NOMO-1 (cell line): ENCODE measurements around the gene VPS52.

Experiments
- DNase-seq, 2 experiments: peaks; one replicate each; lab custom pipeline; 2025; ENCODE audit not compliant: unreplicated experiment in 2 of 2; lab: John Stamatoyannopoulos, UW

VPS52 gene

DNA sequence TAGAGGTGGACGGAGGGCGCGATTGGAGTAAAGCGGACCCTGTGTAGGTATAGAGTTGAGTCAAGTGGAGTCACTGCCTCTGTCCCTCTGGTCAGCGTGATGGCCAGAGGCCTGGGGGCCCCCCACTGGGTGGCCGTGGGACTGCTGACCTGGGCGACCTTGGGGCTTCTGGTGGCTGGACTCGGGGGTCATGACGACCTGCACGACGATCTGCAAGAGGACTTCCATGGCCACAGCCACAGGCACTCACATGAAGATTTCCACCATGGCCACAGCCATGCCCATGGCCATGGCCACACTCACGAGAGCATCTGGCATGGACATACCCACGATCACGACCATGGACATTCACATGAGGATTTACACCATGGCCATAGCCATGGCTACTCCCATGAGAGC, 70.5 kb downstream of the VPS52 start:
- DNase-seq = no peak
